Heart left ventricle (tissue), 13 donors: ENCODE results near the gene MSX2.

ENCODE experiments used
- CTCF ChIP-seq, 12 donors: fragments of 200-600 bp; sonication (generic) in 4 of 12; IDR thresholded peaks; one replicate each; pipeline versions ENCODE4 v1.5.0 to v1.8.0; 2018 to 2022; ENCODE audit warnings: antibody characterized with exemption in 12 of 12, mild to moderate bottlenecking in 5 of 12
- POLR2A ChIP-seq, 2 donors: fragments of 450-650 bp; IDR thresholded peaks; one replicate each; pipeline ENCODE4 v1.6.1; 2017; ENCODE audit warnings: antibody characterized with exemption in 2 of 2, mild to moderate bottlenecking in 2 of 2, moderate library complexity in 2 of 2
- donor health status: ischemic (EF 13 %, LVEDD 7.1; RV severe dilation, severe dysfunction).
- donor health status: DM: no; HTN: yes; CAD: no.
- donor health status: DM: no; HTN: no; CAD: no.
- donor health status: ischemic (EF 25% LVEDD 6.9; RV normal size, moderate dysfunction).
- donor health status: ischemic (EF 25% LVEDD 5.7; RV mildly dilated, moderate dysfunction).
- donor health status: ischemic (EF 35%, LVEDD 5.7; RV mildly dilated, moderate dysfunction).
- donor health status: nonischemic (EF 11% LVEDD 7.7; RV severe dilation, severe dysfunction).
- donor health status: DM: yes; HTN: yes; CAD: no.
- donor health status: PGD.
- donor health status: ischemic (EF 29% LVEDD 5.4; RV normal size, mild dysfunction).
- donor health status: nonischemic (EF 23%, LVEDD 6.1; RV moderate dilation, normal function).

DNA sequence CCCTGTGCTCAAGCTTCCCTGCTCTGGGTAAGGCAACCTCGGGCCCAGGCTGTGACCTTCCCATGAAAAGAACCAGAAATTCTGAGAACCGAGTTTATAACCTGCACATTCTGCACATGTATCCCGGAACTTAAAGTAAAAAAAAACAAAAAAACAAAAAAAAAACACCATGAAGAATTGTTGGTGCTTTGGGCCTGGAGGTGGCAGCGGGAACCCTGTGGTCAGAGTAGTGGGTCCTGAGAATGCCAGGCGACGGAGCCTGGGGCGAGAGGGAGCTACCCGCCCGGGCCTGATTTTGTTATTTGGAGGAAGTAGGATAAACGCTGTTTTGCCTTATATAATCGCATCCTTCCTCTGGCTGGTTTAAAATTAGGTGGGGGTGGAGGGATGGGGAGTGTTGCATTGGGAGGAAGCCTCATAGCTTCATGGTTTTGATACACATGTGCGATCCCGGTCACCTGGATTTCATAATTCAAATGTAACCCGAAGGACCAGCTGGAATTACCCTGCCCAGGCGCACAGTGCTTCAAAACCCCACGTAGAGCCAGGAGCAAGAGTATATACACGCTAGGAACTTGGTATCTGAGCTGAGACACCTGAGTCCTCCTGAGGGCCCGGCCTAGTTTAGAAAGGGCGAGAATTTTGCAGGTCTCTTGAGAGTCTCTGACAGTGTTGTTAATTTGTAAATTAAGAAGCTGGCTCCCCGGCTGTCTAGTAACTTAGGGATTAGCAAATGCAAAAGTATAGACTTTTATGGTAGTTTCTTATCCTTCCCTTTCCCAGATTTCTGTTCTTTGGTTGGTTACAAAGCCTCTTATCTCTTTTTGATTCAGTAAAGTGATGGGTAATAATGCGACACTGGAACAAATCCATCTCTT, 2.8 kb downstream of the MSX2 start:
- TF ChIP-seq CTCF (IDR thresholded peaks at IDR 0.05) (no peak), POLR2A (IDR thresholded peaks at IDR 0.05) (no peak)
